Measurements from ENCODE around the gene ADAMTS13.

- TF ChIP-seq CTCF (IDR thresholded peaks at IDR 0.05 in 8 of 11, conservative IDR thresholded peaks at IDR 0.05 in 3 of 11): no peak
- no peak for TF ChIP-seq POLR2AphosphoS5 (IDR thresholded peaks at IDR 0.05)
- TF ChIP-seq POLR2A (IDR thresholded peaks at IDR 0.05): no peak
Observed at GRCh38 chr9:133437753-133438531, 15.8 kb downstream of the ADAMTS13 start.
